Osteocyte (in vitro differentiated cells): ENCODE data around the gene MLX. TPM values are rescaled to one million over a fixed set of nuclear protein-coding genes. Genes with fewer than 3 reads are reported as not detected.
A peak's percentile ranks its signal among the peaks of the same experiment; 100 is the strongest.
"Not testable (repeated sequence)": the region's sequence is repeated elsewhere in the genome, so short reads cannot be mapped to it uniquely, and the experiment has no call there.

ENCODE experiments used
- DNase-seq: peaks from one replicate; pipeline ENCODE4 v3.0.0; 2021; ENCODE audit warnings: mixed read lengths; ENCODE audit not compliant: unreplicated experiment; ENCODE audit errors: extremely low spot score
- H3K27ac Mint-ChIP-seq: one replicate; pipeline ENCODE4 v1.8.0; 2021; ENCODE audit warnings: mild to moderate bottlenecking, mixed read lengths; ENCODE audit not compliant: unreplicated experiment
- H3K27me3 Mint-ChIP-seq: one replicate; pipeline ENCODE4 v1.8.0; 2021; ENCODE audit warnings: mixed read lengths; ENCODE audit not compliant: unreplicated experiment
- H3K36me3 Mint-ChIP-seq: one replicate; pipeline ENCODE4 v1.8.0; 2021; ENCODE audit warnings: mixed read lengths; ENCODE audit not compliant: unreplicated experiment
- H3K4me1 Mint-ChIP-seq: one replicate; pipeline ENCODE4 v1.8.0; 2021; ENCODE audit warnings: mixed read lengths; ENCODE audit not compliant: unreplicated experiment
- H3K4me3 Mint-ChIP-seq: one replicate; pipeline ENCODE4 v1.8.0; 2021; ENCODE audit warnings: mild to moderate bottlenecking, moderate library complexity, mixed read lengths; ENCODE audit not compliant: unreplicated experiment
- H3K9me3 Mint-ChIP-seq: one replicate; pipeline ENCODE4 v1.8.0; 2021; ENCODE audit warnings: mixed read lengths; ENCODE audit not compliant: unreplicated experiment
- total RNA-seq: library from RNA; stranded (reverse); gene quantifications from 2 replicates; pipeline ENCODE4 v1.2.1, GENCODE V29; 2021
- TF ChIP-seq, protein P1 (sequence below): fragments of 200-600 bp; sonication (generic); IDR thresholded peaks from 2 replicates; pipeline ENCODE4 v1.5.0; 2021; ENCODE audit warnings: antibody characterized with exemption, mild to moderate bottlenecking, moderate library complexity

Gene MLX
- total RNA-seq, 1 donor from 2014 or later, result 34.6 TPM

DNA sequence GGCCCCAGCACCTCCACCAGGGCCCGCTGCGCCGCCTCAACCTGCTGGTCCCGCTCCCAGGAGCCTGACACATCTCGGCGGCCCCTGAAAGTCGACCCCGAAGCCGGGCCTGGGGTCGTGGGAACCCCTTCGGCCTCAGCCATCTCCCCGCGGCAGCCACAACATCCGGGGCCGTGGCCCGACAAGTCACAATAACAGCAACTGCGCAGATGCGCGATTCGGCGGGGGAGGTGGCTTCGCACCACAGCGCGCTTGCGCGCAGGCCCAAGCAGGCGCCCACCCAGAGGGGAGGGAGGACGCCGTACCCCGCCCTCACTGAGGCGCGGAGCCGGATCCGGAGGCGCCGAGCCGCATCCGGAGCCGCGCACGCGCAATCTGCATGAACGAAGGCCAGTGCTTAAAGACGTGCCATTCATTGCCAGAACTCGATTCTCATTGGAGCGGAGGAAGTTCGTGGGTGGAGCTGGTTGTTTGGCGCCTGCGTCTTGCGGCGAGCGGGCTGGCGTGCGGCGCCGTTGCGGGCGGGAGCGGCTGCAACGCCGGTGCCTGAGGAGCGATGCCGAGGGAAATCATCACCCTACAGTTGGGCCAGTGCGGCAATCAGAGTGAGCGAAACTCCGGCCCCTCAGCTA is 42.4 kb downstream of the MLX start, which contains the start of the genes RETREG3 and TUBG1:
TSS of gene RETREG3 (minus strand) at position 193 of the 632 bp plus-strand sequence. CDS start at position 143, 50 bp downstream.
TSS of gene TUBG1 (plus strand) at position 502 of the 632 bp plus-strand sequence. CDS start at position 557, 55 bp downstream.
- TF ChIP-seq, protein P1, sequence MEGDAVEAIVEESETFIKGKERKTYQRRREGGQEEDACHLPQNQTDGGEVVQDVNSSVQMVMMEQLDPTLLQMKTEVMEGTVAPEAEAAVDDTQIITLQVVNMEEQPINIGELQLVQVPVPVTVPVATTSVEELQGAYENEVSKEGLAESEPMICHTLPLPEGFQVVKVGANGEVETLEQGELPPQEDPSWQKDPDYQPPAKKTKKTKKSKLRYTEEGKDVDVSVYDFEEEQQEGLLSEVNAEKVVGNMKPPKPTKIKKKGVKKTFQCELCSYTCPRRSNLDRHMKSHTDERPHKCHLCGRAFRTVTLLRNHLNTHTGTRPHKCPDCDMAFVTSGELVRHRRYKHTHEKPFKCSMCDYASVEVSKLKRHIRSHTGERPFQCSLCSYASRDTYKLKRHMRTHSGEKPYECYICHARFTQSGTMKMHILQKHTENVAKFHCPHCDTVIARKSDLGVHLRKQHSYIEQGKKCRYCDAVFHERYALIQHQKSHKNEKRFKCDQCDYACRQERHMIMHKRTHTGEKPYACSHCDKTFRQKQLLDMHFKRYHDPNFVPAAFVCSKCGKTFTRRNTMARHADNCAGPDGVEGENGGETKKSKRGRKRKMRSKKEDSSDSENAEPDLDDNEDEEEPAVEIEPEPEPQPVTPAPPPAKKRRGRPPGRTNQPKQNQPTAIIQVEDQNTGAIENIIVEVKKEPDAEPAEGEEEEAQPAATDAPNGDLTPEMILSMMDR, result peak; percentile 65
- H3K27ac Mint-ChIP-seq, result peak within 1 kb of the TSS; percentile 95
- peak; percentile 100 for DNase-seq
- no peaks in the 10 kb centered on the region for H3K27me3 Mint-ChIP-seq
- H3K4me1 Mint-ChIP-seq, result peaks cover 33% of the 10 kb centered on the region
- peak within 1 kb of the TSS; percentile 99 for H3K4me3 Mint-ChIP-seq
- peaks cover 13% of the 10 kb centered on the region for H3K36me3 Mint-ChIP-seq
- H3K9me3 Mint-ChIP-seq, result no peaks in the 10 kb centered on the region

DNA sequence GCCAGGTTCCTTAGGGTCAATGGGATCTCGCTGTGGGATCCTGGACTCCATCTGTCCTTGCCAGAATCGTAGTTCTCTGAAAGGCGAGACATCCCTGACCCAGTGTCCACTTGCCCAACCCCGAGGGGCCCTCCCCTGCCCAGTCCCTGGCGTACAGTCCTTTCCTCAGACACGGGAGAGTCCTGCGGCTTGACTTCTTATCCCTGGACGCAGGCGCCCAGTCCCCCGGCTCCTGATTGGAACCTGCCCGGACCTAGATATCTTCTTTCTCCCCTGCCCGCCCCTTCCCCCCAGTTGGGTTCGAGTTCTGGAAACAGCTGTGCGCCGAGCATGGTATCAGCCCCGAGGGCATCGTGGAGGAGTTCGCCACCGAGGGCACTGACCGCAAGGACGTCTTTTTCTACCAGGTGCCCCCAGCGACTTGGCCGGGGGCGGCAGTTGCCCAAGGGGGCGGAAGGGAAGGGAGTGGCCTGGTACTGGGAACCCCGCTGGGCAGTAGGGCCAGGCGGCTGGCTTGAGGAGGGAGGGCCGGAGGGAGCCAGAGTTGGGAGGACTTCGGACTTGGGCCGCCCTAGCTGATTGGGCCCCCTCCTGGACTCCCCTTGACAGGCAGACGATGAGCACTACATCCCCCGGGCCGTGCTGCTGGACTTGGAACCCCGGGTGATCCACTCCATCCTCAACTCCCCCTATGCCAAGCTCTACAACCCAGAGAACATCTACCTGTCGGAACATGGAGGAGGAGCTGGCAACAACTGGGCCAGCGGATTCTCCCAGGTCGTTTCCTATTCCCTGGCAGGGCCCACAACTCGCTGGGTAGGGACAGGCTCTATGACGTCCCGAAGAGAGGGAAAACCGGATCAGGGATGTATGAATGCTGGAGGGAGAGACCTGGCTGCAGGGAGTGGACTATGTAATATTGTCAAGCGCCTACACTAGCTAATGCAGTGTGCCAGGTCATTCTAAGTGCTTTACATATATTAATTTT is 43.2 kb downstream of the MLX start:
- not testable (repeated sequence) for H3K27me3 Mint-ChIP-seq, DNase-seq, H3K9me3 Mint-ChIP-seq
- peaks cover 30% of the 10 kb centered on the region for H3K4me1 Mint-ChIP-seq
- H3K4me3 Mint-ChIP-seq, result peak overlapping the region; percentile 99
- H3K36me3 Mint-ChIP-seq, result peaks cover 21% of the 10 kb centered on the region
- peak overlapping the region; percentile 90 for H3K27ac Mint-ChIP-seq

DNA sequence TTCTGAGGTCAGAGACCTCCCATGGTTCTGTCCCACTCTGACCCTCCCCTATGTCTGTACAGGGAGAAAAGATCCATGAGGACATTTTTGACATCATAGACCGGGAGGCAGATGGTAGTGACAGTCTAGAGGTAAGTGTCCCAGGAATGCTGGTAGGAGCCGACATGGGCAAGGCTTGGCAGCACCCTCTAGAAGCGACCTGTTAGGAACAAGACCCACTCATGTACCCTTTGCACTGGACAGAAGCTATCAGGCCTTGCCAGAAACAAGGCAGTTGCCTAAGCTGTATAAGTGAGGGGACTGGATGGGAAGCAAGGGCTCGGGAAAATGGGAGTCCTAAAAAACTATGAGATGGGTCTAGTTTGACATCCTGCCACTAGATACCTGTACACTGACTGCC is 45.1 kb downstream of the MLX start:
- no peaks in the 10 kb centered on the region for H3K27me3 Mint-ChIP-seq
- peak overlapping the region; percentile 29 for H3K4me3 Mint-ChIP-seq
- DNase-seq, result no peak
- TF ChIP-seq, protein P1, result no peak
- no peaks in the 10 kb centered on the region for H3K9me3 Mint-ChIP-seq
- H3K4me1 Mint-ChIP-seq, result peaks cover 16% of the 10 kb centered on the region
- H3K36me3 Mint-ChIP-seq, result peaks cover 26% of the 10 kb centered on the region
- no peak overlapping the region for H3K27ac Mint-ChIP-seq

- TF ChIP-seq, protein P1, result no peak
- peaks cover 8% of the 10 kb centered on the region for H3K4me1 Mint-ChIP-seq
- H3K36me3 Mint-ChIP-seq, result peaks cover 26% of the 10 kb centered on the region
- no peaks in the 10 kb centered on the region for H3K27me3 Mint-ChIP-seq
- no peaks in the 10 kb centered on the region for H3K9me3 Mint-ChIP-seq
- DNase-seq, result no peak
- H3K27ac Mint-ChIP-seq, result no peak overlapping the region
- H3K4me3 Mint-ChIP-seq, result no peak overlapping the region
Measured at GRCh38 chr17:42613699-42614295, 46.9 kb downstream of the MLX start.

DNA sequence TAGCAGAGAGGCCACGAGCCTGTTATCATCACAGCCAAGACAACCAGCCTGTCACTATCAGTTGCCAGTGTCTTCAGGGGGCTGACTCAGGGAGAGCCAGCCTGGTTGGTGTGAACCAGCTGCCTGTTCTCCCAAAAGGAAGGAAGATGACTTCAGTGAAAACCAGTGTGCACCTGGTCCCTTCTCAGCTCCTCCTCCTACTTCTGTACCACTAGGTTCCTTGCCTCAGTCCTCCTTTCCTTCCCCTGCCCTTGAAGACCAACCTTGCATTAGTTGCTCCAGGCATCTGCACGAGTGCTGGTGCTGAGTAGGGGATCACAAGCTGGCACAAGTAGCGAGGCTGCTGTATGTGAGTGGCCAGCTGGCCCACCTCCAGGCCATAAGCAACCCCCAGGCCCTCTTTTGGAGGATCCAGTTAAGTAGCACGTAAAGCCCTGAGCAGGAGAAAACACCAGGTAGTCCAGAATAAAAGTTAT is 51.1 kb downstream of the MLX start:
- H3K4me1 Mint-ChIP-seq, result peaks cover 4% of the 10 kb centered on the region
- H3K27me3 Mint-ChIP-seq, result no peaks in the 10 kb centered on the region
- DNase-seq, result no peak
- TF ChIP-seq, protein P1, result no peak
- no peak overlapping the region for H3K4me3 Mint-ChIP-seq
- peaks cover 21% of the 10 kb centered on the region for H3K36me3 Mint-ChIP-seq
- no peak overlapping the region for H3K27ac Mint-ChIP-seq
- no peaks in the 10 kb centered on the region for H3K9me3 Mint-ChIP-seq
